ENCODE results near the gene CALHM3. TPM values are rescaled to one million over a fixed set of nuclear protein-coding genes. Genes with fewer than 3 reads are reported as not detected.

Gene CALHM3
- total RNA-seq, 1 experiment from 2014 or later, result not detected

- no peak for DNase-seq (ENCODE audit: low spot score)
- POLR2A ChIA-PET (ENCODE audit: low non-redundant PET), result no interaction called here
- H3K36me3 ChIP-seq (ENCODE audit: insufficient read depth, low read length, poor library complexity, severe bottlenecking), result no peaks in the 10 kb centered on the region
- CTCF ChIA-PET, result no interaction called here
- no peaks in the 10 kb centered on the region for H3K27me3 ChIP-seq (replicated peaks; ENCODE audit: insufficient read depth, low read depth, low read length, poor library complexity)
- H3K4me3 ChIP-seq (ENCODE audit: low read depth, low read length, poor library complexity, severe bottlenecking), result no peak overlapping the region
- intact Hi-C loops (cut with micrococcal nuclease; ENCODE audit: unreplicated experiment), result no loop called here
- no peaks in the 10 kb centered on the region for H3K4me1 ChIP-seq (ENCODE audit: insufficient read depth, low read length, poor library complexity, severe bottlenecking)
- no TSS peak for BruUV-seq (replicated peaks)
- H3K9me3 ChIP-seq (ENCODE audit: low read depth, low read length, poor library complexity, severe bottlenecking), result no peaks in the 10 kb centered on the region
- H3K27ac ChIP-seq (ENCODE audit: low read depth, low read length, poor library complexity, severe bottlenecking), result no peak overlapping the region
- TF ChIP-seq, protein P1, sequence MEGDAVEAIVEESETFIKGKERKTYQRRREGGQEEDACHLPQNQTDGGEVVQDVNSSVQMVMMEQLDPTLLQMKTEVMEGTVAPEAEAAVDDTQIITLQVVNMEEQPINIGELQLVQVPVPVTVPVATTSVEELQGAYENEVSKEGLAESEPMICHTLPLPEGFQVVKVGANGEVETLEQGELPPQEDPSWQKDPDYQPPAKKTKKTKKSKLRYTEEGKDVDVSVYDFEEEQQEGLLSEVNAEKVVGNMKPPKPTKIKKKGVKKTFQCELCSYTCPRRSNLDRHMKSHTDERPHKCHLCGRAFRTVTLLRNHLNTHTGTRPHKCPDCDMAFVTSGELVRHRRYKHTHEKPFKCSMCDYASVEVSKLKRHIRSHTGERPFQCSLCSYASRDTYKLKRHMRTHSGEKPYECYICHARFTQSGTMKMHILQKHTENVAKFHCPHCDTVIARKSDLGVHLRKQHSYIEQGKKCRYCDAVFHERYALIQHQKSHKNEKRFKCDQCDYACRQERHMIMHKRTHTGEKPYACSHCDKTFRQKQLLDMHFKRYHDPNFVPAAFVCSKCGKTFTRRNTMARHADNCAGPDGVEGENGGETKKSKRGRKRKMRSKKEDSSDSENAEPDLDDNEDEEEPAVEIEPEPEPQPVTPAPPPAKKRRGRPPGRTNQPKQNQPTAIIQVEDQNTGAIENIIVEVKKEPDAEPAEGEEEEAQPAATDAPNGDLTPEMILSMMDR (conservative IDR thresholded peaks at IDR 0.05; ENCODE audit: low read depth, low read length), result no peak
- TF ChIP-seq EZH2 (IDR thresholded peaks at IDR 0.05; ENCODE audit: borderline replicate concordance, low read depth, low read length, poor library complexity, severe bottlenecking), result no peak
These were observed 15.5 kb downstream of the CALHM3 start for GRCh38 chr10:103463499-103463898.

GRCh38 chr10:103459615-103460014, 19.4 kb downstream of the CALHM3 start:
- no TSS peak for BruUV-seq (replicated peaks)
- Histone ChIP-seq H3K4me3 (ENCODE audit: low read depth, low read length, poor library complexity, severe bottlenecking) (no peak overlapping the region), H3K36me3 (ENCODE audit: insufficient read depth, low read length, poor library complexity, severe bottlenecking) (no peaks in the 10 kb centered on the region), H3K4me1 (ENCODE audit: insufficient read depth, low read length, poor library complexity, severe bottlenecking) (no peaks in the 10 kb centered on the region), H3K27ac (ENCODE audit: low read depth, low read length, poor library complexity, severe bottlenecking) (no peak overlapping the region), H3K27me3 (replicated peaks; ENCODE audit: insufficient read depth, low read depth, low read length, poor library complexity) (no peaks in the 10 kb centered on the region), H3K9me3 (ENCODE audit: low read depth, low read length, poor library complexity, severe bottlenecking) (no peaks in the 10 kb centered on the region)
- TF ChIP-seq, protein P1 (conservative IDR thresholded peaks at IDR 0.05; ENCODE audit: low read depth, low read length), result no peak
- no peak for TF ChIP-seq EZH2 (IDR thresholded peaks at IDR 0.05; ENCODE audit: borderline replicate concordance, low read depth, low read length, poor library complexity, severe bottlenecking)
- ChIA-PET CTCF (interaction anchor here (0.6 kb wide), 1 partner anchor 11 kb away, joined by 4 read pairs; no protein-coding TSS in a partner anchor), POLR2A (ENCODE audit: low non-redundant PET) (no interaction called here)
- intact Hi-C loops (cut with micrococcal nuclease; ENCODE audit: unreplicated experiment), result no loop called here
- DNase-seq (ENCODE audit: low spot score), result no peak

- ChIA-PET CTCF (no interaction called here), POLR2A (ENCODE audit: low non-redundant PET) (no interaction called here)
- BruUV-seq (replicated peaks), result no TSS peak
- no peak within 1 kb of the TSS for H3K27ac ChIP-seq (ENCODE audit: low read depth, low read length, poor library complexity, severe bottlenecking)
- H3K9me3 ChIP-seq (ENCODE audit: low read depth, low read length, poor library complexity, severe bottlenecking), result no peaks in the 10 kb centered on the region
- DNase-seq (ENCODE audit: low spot score), result no peak
- H3K27me3 ChIP-seq (replicated peaks; ENCODE audit: insufficient read depth, low read depth, low read length, poor library complexity), result no peaks in the 10 kb centered on the region
- H3K36me3 ChIP-seq (ENCODE audit: insufficient read depth, low read length, poor library complexity, severe bottlenecking), result no peaks in the 10 kb centered on the region
- H3K4me1 ChIP-seq (ENCODE audit: insufficient read depth, low read length, poor library complexity, severe bottlenecking), result no peaks in the 10 kb centered on the region
- TF ChIP-seq EZH2 (IDR thresholded peaks at IDR 0.05; ENCODE audit: borderline replicate concordance, low read depth, low read length, poor library complexity, severe bottlenecking), result no peak
- TF ChIP-seq, protein P1 (conservative IDR thresholded peaks at IDR 0.05; ENCODE audit: low read depth, low read length), result no peak
- intact Hi-C loops (cut with micrococcal nuclease; ENCODE audit: unreplicated experiment), result no loop called here
- no peak within 1 kb of the TSS for H3K4me3 ChIP-seq (ENCODE audit: low read depth, low read length, poor library complexity, severe bottlenecking)
These were observed 20.3 kb downstream of the CALHM3 start, which contains the start of gene CALHM1 for GRCh38 chr10:103458720-103459119. TSS of gene CALHM1 (minus strand) at chr10:103458900. CDS start at chr10:103458751, 149 bp downstream.

All from A673 (cell line).